Islet precursor cell (in vitro differentiated cells): ENCODE data around the gene HES7.
"Not testable (repeated sequence)": the region's sequence is repeated elsewhere in the genome, so short reads cannot be mapped to it uniquely, and the experiment has no call there.

Experiments used
- DNase-seq: peaks from one replicate; pipeline ENCODE4 v3.0.0-alpha.2; 2018

The HES7 gene

DNA sequence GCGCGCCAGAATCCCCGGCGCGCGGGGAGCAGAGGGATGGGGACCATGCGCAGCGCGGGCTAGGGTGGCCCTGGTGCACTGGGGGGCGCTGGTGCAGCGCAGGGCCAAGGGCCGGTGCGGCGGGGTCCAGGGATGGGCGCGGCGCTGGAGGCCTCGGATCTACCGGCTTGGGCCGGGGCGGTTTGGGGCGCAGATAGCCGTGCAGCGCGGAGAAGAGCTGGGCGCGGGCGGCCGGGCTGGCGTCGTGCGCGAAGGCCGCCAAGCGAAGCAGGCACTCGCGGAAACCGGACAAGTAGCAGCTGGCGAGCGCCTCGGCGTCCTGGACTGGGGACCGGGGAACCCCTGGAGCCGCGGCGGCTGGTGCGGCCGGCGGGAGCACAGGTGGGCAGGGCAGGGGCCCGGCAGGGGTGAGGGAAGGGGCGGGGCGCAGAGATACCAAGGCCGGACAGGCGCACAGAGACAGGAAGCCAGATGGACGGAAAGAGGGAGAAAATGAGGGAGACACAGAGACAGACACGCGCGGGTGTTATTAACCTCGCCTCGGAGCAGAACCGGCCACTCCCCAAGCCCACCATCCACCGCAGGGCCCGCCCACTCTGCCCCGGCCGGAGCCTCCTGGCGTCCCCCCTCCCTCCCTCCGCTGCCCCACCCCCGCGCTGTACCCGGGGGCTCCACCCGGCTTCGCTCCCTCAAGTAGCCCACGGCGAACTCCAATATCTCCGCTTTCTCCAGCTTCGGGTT is 2.1 kb downstream of the HES7 start:
- DNase-seq, result peak; percentile 84

DNA sequence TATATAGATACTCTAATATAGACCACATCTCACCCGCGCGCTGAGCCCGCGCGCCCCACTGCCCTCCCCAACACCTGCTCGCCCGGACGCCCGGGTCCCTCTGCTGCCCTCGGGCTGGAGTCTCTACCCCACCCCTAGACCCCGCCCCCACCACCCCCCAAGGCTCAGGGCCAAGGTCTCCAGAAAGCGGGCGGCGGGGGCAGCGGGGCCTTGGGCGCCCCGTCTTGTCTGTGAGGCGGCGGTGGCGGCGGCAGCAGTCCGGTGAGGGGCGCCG is 2.6 kb downstream of the HES7 start:
- DNase-seq, result no peak

DNA sequence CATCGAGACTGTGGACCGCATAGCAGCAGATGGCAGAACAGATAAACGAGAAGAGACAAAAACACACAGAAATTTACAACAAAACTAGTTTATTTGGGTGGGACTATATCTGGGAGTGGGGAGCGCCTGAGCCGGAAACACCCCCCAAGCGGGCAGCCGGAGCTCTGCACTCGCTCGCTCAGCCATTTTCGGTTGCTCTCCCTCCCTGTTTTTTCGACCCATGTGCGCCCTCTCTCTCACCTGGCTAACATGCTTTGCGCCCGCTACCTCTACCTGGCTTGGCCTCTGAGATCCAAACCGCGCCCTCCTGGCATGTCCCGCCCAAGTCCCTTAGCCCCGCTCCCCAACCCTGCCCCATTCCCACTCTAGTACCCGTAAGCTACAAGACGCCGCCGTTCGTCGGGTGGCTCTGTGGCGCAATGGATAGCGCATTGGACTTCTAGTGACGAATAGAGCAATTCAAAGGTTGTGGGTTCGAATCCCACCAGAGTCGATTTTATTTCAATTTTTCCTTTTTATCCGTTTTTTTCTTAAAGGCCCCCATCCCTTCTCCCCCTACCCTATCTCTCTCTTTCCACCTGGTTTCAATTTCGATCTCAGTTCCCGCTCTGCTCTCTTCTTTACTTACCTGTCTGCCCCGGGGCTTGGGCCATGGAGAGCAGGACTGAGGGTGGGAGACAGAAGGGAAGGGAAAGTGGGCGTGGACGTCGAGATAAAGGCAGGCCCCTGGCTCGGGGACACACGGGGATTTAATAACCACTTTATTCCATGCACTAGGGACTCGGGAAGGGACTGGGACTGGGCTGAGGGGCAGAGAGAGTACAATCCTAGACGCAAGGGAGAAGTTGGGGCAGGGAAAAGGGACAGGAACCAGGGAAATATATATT is 3.1 kb downstream of the HES7 start:
- DNase-seq, result peak; percentile 98

- DNase-seq, result peak; percentile 98
Observed at GRCh38 chr17:8119581-8120519, 4.1 kb downstream of the HES7 start.

DNA sequence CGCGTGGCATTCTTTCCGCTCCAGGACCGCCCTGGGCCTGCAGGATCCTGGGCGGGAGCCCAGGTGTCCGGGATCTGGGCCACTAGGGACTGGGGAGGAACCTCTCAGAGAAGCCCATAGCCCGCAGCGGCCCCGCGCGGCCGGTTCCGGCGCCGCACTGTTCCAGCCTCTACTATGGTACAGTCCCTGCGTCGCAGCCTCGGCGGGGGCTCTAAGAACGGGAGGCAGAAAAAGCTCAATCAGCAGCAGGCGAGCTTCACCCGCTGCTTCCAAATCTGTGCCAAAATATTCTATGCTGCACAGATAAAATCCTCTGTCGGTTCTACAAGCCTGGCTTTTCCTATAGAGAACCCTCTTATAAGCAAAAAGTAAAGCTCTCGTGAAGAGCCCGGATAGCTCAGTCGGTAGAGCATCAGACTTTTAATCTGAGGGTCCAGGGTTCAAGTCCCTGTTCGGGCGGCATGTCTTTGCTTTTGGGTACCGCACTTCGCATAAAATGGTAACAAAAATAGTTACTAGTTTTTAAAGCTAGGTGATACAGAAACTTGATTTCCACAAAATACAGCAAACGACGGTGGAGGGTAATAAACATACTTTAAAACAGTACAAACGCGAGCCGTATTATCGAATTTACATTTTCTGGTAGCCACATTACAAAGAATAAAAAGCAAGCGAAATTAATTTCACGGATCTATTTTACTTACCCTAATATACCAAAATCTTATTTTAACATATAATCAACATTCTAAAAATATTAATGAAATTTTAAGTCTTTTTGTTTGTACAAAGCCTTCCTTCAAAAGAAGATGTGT is 4.9 kb downstream of the HES7 start:
- peak; percentile 94 for DNase-seq

GRCh38 chr17:8117980-8118768 is 5.7 kb downstream of the HES7 start, which contains the start of gene ALOXE3:
Gene ALOXE3, minus strand, starts transcription at chr17:8118514. Its CDS starts 524 bp downstream, at chr17:8117990.
- DNase-seq, result peak; percentile 93

GRCh38 chr17:8117367-8117979 is 6.4 kb downstream of the HES7 start:
- DNase-seq, result no peak

DNA sequence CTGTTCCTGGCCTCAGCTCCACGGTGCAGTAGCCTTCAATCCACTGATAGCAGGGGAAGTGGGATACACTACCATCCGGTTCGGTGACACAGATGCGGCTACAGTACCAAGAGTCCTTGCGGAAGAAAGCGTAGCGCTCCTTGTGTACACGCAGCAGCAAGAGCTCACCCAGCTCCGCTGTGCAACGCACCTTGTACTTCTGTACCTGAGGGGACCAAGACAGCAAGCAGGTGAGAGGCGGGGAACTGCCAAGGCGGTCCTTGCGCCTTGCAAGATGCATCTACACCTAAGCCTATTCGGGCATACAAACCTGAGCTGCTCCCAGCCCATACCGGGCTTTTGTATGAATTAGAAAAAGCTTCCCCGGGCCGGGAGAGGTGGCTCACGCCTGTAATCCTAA is 7.1 kb downstream of the HES7 start:
- DNase-seq, result no peak

DNA sequence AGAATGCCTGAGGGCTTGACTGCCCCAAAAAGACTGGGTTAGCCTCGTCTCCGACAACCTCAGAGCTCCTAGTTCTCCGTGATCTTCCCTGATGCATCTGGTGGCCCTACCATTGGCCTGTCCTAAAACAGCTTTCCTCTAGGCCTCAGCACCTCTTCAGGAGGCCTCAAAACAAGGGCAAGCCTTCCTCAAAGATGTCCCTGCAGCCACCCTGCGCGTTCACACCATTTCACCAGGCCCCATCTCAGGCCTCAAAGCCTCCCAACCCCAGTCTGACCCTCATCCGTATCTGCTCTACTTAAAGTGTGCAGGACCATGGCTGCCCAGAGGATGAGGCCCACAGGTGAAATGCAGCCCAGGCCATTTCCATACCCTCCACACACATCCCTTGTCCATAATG is 13.0 kb downstream of the HES7 start:
- DNase-seq, result no peak

DNA sequence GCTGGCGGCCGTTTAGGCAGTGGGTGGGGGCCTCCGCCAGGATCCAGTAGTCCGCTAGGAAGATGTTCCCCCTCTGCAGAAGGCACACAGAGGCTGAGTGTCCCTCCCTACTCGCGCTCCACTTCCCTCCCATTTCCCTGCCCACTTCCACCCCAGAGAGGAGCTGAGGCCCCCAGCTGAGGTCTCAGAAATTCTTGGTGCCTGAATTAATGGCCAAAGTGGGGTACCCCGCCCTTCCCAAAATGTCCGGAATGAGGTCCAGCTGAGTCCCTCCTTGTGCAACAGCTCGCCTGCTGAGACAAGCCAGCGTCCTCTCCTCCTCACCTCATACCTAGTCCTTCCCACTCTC is 13.5 kb downstream of the HES7 start:
- DNase-seq, result no peak

GRCh38 chr17:8109661-8110455 is 14.0 kb downstream of the HES7 start:
- peak; percentile 88 for DNase-seq

DNA sequence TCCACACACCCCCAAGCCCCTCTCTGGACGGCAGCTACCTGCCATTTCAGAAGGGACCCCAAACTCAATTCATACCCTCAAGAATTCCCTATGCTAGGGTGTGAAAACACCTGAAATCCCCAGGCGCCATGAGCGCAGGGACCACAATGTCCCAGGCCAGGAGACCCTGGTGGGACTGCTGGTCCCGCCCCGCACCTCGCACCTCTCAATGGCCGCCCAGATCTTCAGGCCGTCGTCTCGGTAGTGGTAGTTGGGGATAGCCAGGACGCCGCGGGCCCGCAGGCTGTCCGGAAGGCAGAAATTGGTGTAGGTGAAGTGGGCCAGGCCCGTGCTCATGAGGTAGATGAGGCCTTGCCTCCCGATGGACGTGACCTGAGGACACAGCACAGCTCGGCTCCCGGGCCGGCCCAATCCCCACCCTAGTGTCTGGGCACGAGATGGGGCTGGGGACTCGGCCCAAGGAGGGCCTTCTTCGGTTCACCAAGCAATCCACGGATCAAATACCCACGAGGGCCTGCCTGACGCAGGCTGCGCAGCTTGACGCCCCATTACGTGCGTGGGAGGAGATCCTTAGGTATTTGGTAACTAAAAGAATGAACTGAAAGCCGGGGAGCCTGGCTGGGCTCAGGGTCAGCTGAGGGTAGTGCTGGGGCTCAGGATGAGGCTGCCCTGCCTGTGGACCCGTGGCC is 14.8 kb downstream of the HES7 start:
- no peak for DNase-seq

GRCh38 chr17:8106980-8107379 is 16.9 kb downstream of the HES7 start:
- not testable (repeated sequence) for DNase-seq

DNA sequence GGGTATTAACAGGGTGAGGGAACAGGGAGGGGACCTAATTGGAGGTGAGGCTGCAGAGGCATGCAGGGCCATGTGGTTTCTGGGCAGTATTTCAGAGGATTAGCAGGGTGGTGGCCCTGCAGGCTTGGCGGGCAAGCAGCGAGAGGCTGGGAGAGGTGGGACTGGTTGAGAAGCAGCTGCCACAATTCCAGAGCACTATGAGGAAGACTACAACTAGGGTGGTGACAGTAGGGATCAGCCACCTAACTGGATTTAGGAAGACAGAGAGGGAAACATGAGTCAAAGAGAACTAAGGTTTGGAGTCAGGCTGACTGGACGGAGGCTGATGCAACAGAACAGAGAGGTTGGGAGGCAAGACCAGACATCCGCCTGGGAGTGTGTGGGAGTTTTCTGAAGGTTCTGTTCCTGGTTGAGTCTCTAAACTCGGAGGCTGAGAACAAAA is 17.9 kb downstream of the HES7 start:
- DNase-seq, result peak; percentile 82

GRCh38 chr17:8104911-8105310 is 19.0 kb downstream of the HES7 start:
- DNase-seq, result no peak

GRCh38 chr17:8103549-8103948 is 20.4 kb downstream of the HES7 start:
- DNase-seq, result no peak

GRCh38 chr17:8101721-8102120 is 22.2 kb downstream of the HES7 start:
- DNase-seq, result no peak

- DNase-seq, result no peak
Observed at GRCh38 chr17:8100763-8101162, 23.1 kb downstream of the HES7 start.

DNA sequence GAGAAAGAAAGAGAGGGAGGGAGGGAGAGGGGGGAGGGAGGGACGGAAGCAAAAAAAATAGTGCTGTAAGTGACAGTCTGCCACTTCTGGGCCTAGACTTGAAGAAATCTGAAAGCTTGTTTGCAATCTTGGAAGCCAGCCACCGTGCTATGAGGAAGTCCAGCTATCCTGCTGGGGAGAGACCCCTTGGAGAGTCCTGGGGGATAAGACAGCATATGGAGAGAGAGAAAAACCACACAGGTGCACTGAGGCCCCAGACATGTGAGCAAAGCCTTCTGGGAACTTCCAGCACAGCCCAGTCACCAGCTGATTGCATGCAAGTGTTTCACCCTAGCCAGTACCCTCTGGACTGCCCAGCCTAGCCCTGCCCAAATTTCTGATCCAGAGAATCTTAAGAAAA is 23.8 kb downstream of the HES7 start:
- no peak for DNase-seq

- DNase-seq, result no peak
Observed at GRCh38 chr17:8096541-8096940, 27.4 kb downstream of the HES7 start.
